Tibial nerve (tissue), 4 donors: ENCODE measurements around the gene GSG1.

Experiments
- EP300 ChIP-seq, 2 donors: sonication (generic); formaldehyde crosslinking; IDR thresholded peaks; one replicate each; pipeline ENCODE4 v1.6.1; 2017; ENCODE audit warnings: antibody characterized with exemption in 2 of 2, mild to moderate bottlenecking in 1 of 2
- POLR2A ChIP-seq, 2 donors: fragments of 450-650 bp; IDR thresholded peaks; one replicate each; pipeline ENCODE4 v1.6.1; 2017; ENCODE audit warnings: antibody characterized with exemption in 2 of 2, mild to moderate bottlenecking in 2 of 2, moderate library complexity in 2 of 2
- TF ChIP-seq, protein P1 (sequence below), 5 experiments: fragments of 200-600 bp in 3 of 5; fragments of 450-650 bp in 2 of 5; sonication (generic) in 3 of 5; IDR thresholded peaks; one replicate each; pipeline ENCODE4 v1.5.1; 2016 to 2019; ENCODE audit warnings: antibody characterized with exemption in 5 of 5, mild to moderate bottlenecking in 3 of 5, moderate library complexity in 2 of 5

DNA sequence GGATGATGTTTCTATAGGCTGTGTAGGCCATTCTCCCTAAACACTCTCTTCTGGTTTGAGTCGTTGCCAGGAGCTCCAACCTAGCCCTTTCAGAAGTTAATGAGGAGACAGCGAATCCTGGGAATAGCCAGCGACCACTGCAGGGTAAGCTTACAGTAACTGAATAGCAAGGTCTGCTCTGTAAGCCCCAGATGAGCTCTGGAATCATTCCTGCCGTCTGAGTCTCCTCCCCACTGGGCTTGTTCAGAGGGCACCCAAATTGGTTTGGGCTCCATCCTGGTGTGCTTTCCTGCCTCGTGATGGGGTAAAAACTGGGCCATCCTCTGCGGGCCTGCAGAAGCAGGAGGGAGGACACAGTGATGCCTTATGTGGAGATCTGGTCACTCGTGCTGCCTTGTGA is 49.7 kb upstream of the GSG1 start:
- TF ChIP-seq, protein P1, sequence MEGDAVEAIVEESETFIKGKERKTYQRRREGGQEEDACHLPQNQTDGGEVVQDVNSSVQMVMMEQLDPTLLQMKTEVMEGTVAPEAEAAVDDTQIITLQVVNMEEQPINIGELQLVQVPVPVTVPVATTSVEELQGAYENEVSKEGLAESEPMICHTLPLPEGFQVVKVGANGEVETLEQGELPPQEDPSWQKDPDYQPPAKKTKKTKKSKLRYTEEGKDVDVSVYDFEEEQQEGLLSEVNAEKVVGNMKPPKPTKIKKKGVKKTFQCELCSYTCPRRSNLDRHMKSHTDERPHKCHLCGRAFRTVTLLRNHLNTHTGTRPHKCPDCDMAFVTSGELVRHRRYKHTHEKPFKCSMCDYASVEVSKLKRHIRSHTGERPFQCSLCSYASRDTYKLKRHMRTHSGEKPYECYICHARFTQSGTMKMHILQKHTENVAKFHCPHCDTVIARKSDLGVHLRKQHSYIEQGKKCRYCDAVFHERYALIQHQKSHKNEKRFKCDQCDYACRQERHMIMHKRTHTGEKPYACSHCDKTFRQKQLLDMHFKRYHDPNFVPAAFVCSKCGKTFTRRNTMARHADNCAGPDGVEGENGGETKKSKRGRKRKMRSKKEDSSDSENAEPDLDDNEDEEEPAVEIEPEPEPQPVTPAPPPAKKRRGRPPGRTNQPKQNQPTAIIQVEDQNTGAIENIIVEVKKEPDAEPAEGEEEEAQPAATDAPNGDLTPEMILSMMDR (IDR thresholded peaks at IDR 0.05) = no peak
- TF ChIP-seq EP300 (IDR thresholded peaks at IDR 0.05) = no peak
- TF ChIP-seq POLR2A (IDR thresholded peaks at IDR 0.05) = no peak
